HepG2 (cell line): ENCODE data around the gene HDGF. TPM values are rescaled to one million over a fixed set of nuclear protein-coding genes. Genes with fewer than 3 reads are reported as not detected.

Source experiments
- ATAC-seq: fragments of 200-7000 bp; cut with Tn5 transposase; 3 replicates; pipeline ENCODE4 v1.9.1; 2020; ENCODE audit warnings: mild to moderate bottlenecking, moderate library complexity
- BruUV-seq: library from RNA; stranded (reverse); fragments of 400-500 nt; replicated peaks from 2 replicates; lab custom pipeline; 2021; lab: Mats Ljungman, UMichigan
- CTCF ChIA-PET: fragments of 300-600 bp; formaldehyde crosslinking; extraction: SDS; loops from one replicate; lab custom pipeline; 2021; ENCODE audit warnings: low total read pairs, inconsistent platforms, low intra/inter-chr PET ratio; lab: Yijun Ruan, JAX
- POLR2A ChIA-PET: fragments of 350-600 bp; sonication (Branson Sonifier 250); formaldehyde crosslinking; loops from one replicate; lab custom pipeline; 2020; ENCODE audit warnings: antibody characterized with exemption, inconsistent platforms; lab: Yijun Ruan, JAX
- DNase-seq: peaks from one replicate; pipeline ENCODE4 v3.0.0-alpha.2; 2015; ENCODE audit warnings: low spot score
- FAIRE-seq: peaks from 3 replicates; lab custom pipeline; 2011; peaks lifted over from hg19 to GRCh38; lab: Jason Lieb, UNC
- H2AFZ ChIP-seq: one replicate; pipeline ENCODE4 v1.6.1; 2011; ENCODE audit warnings: low read length, inconsistent platforms
- H3K27ac ChIP-seq: fragments of 300-600 bp; 3 replicates; pipeline ENCODE4 v1.8.0; 2011; ENCODE audit warnings: mixed run types, mild to moderate bottlenecking, mixed read lengths, low read length, inconsistent platforms; ENCODE audit not compliant: insufficient read depth; ENCODE audit errors: extremely low read length
- H3K27me3 ChIP-seq, 2 experiments: fragments of 200-600 bp in 1 of 2; 2 replicates in 1 of 2; 3 replicates in 1 of 2; pipeline versions ENCODE4 v1.6.0 to v1.8.0; 2011; ENCODE audit warnings: low read length in 2 of 2, mild to moderate bottlenecking in 2 of 2, moderate library complexity in 2 of 2, inconsistent platforms in 1 of 2; ENCODE audit not compliant: insufficient read depth in 2 of 2, control insufficient read depth in 1 of 2
- H3K36me3 ChIP-seq, 2 experiments: fragments of 200-600 bp in 1 of 2; replicated peaks in 1 of 2; 2 replicates in 1 of 2; 3 replicates in 1 of 2; pipeline versions ENCODE4 v1.5.1 to v1.8.0; 2011; ENCODE audit warnings: low read length in 2 of 2, inconsistent platforms in 1 of 2; ENCODE audit not compliant: insufficient read depth in 2 of 2, control insufficient read depth in 1 of 2
- H3K4me1 ChIP-seq: 2 replicates; pipeline ENCODE4 v1.5.1; 2012; ENCODE audit warnings: low read length, inconsistent platforms; ENCODE audit not compliant: insufficient read depth
- H3K4me2 ChIP-seq: 2 replicates; pipeline ENCODE4 v1.6.0; 2011; ENCODE audit warnings: low read depth, low read length, inconsistent platforms
- H3K4me3 ChIP-seq, 3 experiments: fragments of 200-600 bp in 1 of 3; sonication (generic), shearing (Covaris generic) in 1 of 3; replicated peaks in 1 of 3; 2 replicates each; pipeline ENCODE4 v1.5.1; 2011 to 2016; ENCODE audit warnings: low read length in 3 of 3, inconsistent platforms in 2 of 3, low read depth in 2 of 3, mild to moderate bottlenecking in 2 of 3, control low read depth in 1 of 3, mixed read lengths in 1 of 3; ENCODE audit not compliant: insufficient read depth in 1 of 3
- H3K79me2 ChIP-seq: one replicate; pipeline ENCODE4 v1.6.1; 2011; ENCODE audit warnings: low read length, inconsistent platforms; ENCODE audit not compliant: insufficient read depth
- H3K9ac ChIP-seq: 2 replicates; pipeline ENCODE4 v1.6.0; 2011; ENCODE audit warnings: mild to moderate bottlenecking, low read depth, low read length, inconsistent platforms; ENCODE audit not compliant: insufficient read depth
- H3K9me3 ChIP-seq: 2 replicates; pipeline ENCODE4 v1.5.1; 2012; ENCODE audit warnings: mild to moderate bottlenecking, low read length
- H4K20me1 ChIP-seq: 2 replicates; pipeline ENCODE4 v1.6.0; 2011; ENCODE audit warnings: inconsistent platforms, mild to moderate bottlenecking, low read length, moderate library complexity; ENCODE audit not compliant: insufficient read depth
- FOXM1 ChIP-seq: sonication (generic); formaldehyde crosslinking; IDR thresholded peaks from 2 replicates; pipeline ENCODE4 v1.5.0; 2020; ENCODE audit warnings: missing genetic modification reagents
- KMT2A ChIP-seq: sonication (generic); formaldehyde crosslinking; IDR thresholded peaks from 2 replicates; pipeline ENCODE4 v1.4.0; 2020; ENCODE audit warnings: missing genetic modification reagents
- POLR2G ChIP-seq: fragments of 200-400 bp; formaldehyde crosslinking; IDR thresholded peaks from 2 replicates; pipeline ENCODE4 v1.6.1; 2018; ENCODE audit warnings: mild to moderate bottlenecking, low read depth, low read length, moderate library complexity
- PRMT3 ChIP-seq: sonication (generic); formaldehyde crosslinking; IDR thresholded peaks from 2 replicates; pipeline ENCODE4 v1.8.1; 2022; ENCODE audit warnings: low read depth, mild to moderate bottlenecking, moderate library complexity, missing genetic modification reagents, borderline replicate concordance
- RBM39 ChIP-seq: fragments of 200-400 bp; formaldehyde crosslinking; IDR thresholded peaks from one replicate; pipeline ENCODE4 v1.6.1; 2018; ENCODE audit warnings: antibody characterized with exemption, mild to moderate bottlenecking, low read depth, low read length; ENCODE audit not compliant: poor library complexity, severe bottlenecking
- SMAD9 ChIP-seq: sonication (generic); formaldehyde crosslinking; IDR thresholded peaks from 2 replicates; pipeline ENCODE4 v1.5.1; 2020; ENCODE audit warnings: mild to moderate bottlenecking, missing genetic modification reagents
- SP1 ChIP-seq, 2 experiments: fragments of 450-650 bp in 1 of 2; sonication (generic) in 1 of 2; formaldehyde crosslinking in 1 of 2; IDR thresholded peaks; 2 replicates each; pipeline versions ENCODE4 v1.4.0 to v1.6.1; 2016 to 2020; ENCODE audit warnings: missing genetic modification reagents in 1 of 2
- THYN1 ChIP-seq: sonication (generic); formaldehyde crosslinking; IDR thresholded peaks from 2 replicates; pipeline ENCODE4 v1.8.1; 2023; ENCODE audit warnings: low read depth, mild to moderate bottlenecking, moderate library complexity, missing genetic modification reagents, borderline replicate concordance
- TMF1 ChIP-seq: sonication (generic); formaldehyde crosslinking; IDR thresholded peaks from 2 replicates; pipeline ENCODE4 v1.8.1; 2022; ENCODE audit warnings: low read depth, missing genetic modification reagents
- ZBTB3 ChIP-seq: sonication (generic); formaldehyde crosslinking; IDR thresholded peaks from 2 replicates; pipeline ENCODE4 v1.4.0; 2020; ENCODE audit warnings: low read depth, mild to moderate bottlenecking, moderate library complexity, missing genetic modification reagents, borderline replicate concordance
- ZNF501 ChIP-seq: sonication (generic); formaldehyde crosslinking; IDR thresholded peaks from 2 replicates; pipeline ENCODE4 v1.5.1; 2020; ENCODE audit warnings: mild to moderate bottlenecking, moderate library complexity, missing genetic modification reagents
- ZNF75D ChIP-seq: sonication (generic); formaldehyde crosslinking; IDR thresholded peaks from 2 replicates; pipeline ENCODE4 v1.8.1; 2023; ENCODE audit warnings: missing genetic modification reagents, mild to moderate bottlenecking, borderline replicate concordance
- ZNF800 ChIP-seq: sonication (generic); formaldehyde crosslinking; IDR thresholded peaks from 2 replicates; pipeline ENCODE4 v1.4.0; 2020; ENCODE audit warnings: missing genetic modification reagents
- ZNF839 ChIP-seq: sonication (generic); formaldehyde crosslinking; IDR thresholded peaks from 2 replicates; pipeline ENCODE4 v1.4.0; 2020; ENCODE audit warnings: missing genetic modification reagents, mild to moderate bottlenecking, borderline replicate concordance
- ZSCAN30 ChIP-seq: sonication (generic); formaldehyde crosslinking; IDR thresholded peaks from 2 replicates; pipeline ENCODE4 v1.5.0; 2020; ENCODE audit warnings: mild to moderate bottlenecking, missing genetic modification reagents
- WGBS: methylation state at CpG from one replicate; pipeline ENCODE4 v1.1.6; 2017; ENCODE audit warnings: low lambda C conversion rate; 5-methylcytosine and 5-hydroxymethylcytosine counted together
- in situ Hi-C: cut with HindIII; loops from 2 replicates; pipeline ENCODE4 v1.10.0; 2017; ENCODE audit warnings: low pct_unique_long_range_greater_than_20kb; ENCODE audit not compliant: extremely low pct_ligation_motif_present
- intact Hi-C: fragments of 100-400 bp; cut with micrococcal nuclease; formaldehyde crosslinking; loops from one replicate; pipeline ENCODE4 v1.10.0; 2022; ENCODE audit not compliant: unreplicated experiment
- polyA plus RNA-seq, 8 experiments: library from polyadenylated mRNA; depleted of rRNA in 3 of 8; stranded (reverse) in 7 of 8; unstranded in 1 of 8; fragments of >200 nt; fragmentation: Illumina TruSeq in 4 of 8; extraction: Trizol in 4 of 8; gene quantifications; 2 replicates each; pipeline versions ENCODE4 v1.2.1 to v1.2.3, GENCODE V29; 2011 to 2016; ENCODE audit warnings: low read depth in 4 of 8, missing spikeins in 1 of 8, mixed read lengths in 1 of 8; ENCODE audit not compliant: insufficient read depth in 1 of 8
- total RNA-seq, 5 experiments: library from RNA; depleted of rRNA; stranded (reverse); fragments of >200 nt; fragmentation: Illumina TruSeq; extraction: Trizol; gene quantifications; 2 replicates each; pipeline ENCODE4 v1.2.3, GENCODE V29; 2016; ENCODE audit warnings: low read depth in 1 of 5
- TF ChIP-seq, protein P1 (sequence below): sonication (generic); formaldehyde crosslinking; IDR thresholded peaks from 2 replicates; pipeline ENCODE4 v1.8.1; 2022; ENCODE audit warnings: low read depth, mild to moderate bottlenecking, missing genetic modification reagents

HDGF gene
- total and polyA plus RNA-seq, 2 of the 13 experiments (the other 11 are each of a cell fraction or from before 2014, with no cell fraction given), result 156 to 196 TPM

DNA sequence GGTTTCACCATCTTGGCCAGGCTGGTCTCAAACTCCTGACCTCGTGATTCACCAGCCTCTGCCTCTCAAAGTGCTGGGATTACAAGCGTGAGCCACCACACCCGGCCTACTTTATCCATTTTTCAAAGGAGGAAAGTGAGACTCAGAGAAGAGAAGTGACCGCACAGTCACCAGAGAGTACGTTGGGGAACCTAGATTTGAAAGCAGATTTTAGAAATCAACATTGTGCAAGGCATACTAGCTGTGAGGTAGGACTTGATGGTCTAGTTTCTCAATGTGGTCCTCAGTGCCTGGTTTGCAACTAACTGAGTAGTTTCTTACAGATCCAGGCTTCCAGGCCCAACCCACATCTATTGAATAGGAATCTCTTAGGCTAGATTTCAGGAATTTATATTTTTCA, 14.2 kb upstream of the HDGF start:
- BruUV-seq, result no TSS peak
- intact Hi-C loops (no loop called here), in situ Hi-C loops (loop anchor here (5.0 kb wide), 1 partner anchor 38 kb away; the partner anchor contains the start of genes ISG20L2 and METTL25B)
- no peaks in the 10 kb centered on the region; a peak in 1 of 5 replicates for H3K27me3 ChIP-seq
- ChIA-PET POLR2A (interaction anchor here (1.3 to 6.5 kb wide), 5 partner anchors 9 to 308 kb away, joined by 3 to 125 read pairs (median 66); partner anchors contain the start of genes HDGF, ISG20L2, METTL25B and MRPL24), CTCF (no interaction called here)
- DNase-seq (no peak), ATAC-seq (no peak), FAIRE-seq (no peak)
- no peak overlapping the region for H3K27ac ChIP-seq
- H3K4me3 ChIP-seq, result peak overlapping the region; percentile 71 to 85 (median 77); a peak in 4 of 6 replicates
- H3K36me3 ChIP-seq, result peaks cover 3 to 8% of the 10 kb centered on the region in 2 experiments; a peak in 1 of 5 replicates
- H3K79me2 ChIP-seq, result peaks cover 37% of the 10 kb centered on the region
- peaks cover 33% of the 10 kb centered on the region for H3K4me1 ChIP-seq
- peak overlapping the region; percentile 82 for H3K9ac ChIP-seq
- H4K20me1 ChIP-seq, result peaks cover 5% of the 10 kb centered on the region; the same call in 1 of the 2 replicates
- TF ChIP-seq RBM39, result no peak
- TF ChIP-seq ZNF839 (CRISPR knock-in tag), result no peak
- no peak for TF ChIP-seq PRMT3 (CRISPR knock-in tag)
- TF ChIP-seq ZNF75D (CRISPR knock-in tag), result no peak
- TF ChIP-seq ZSCAN30 (CRISPR knock-in tag), result no peak
- no peak for TF ChIP-seq TMF1 (CRISPR knock-in tag)
- no peak for TF ChIP-seq POLR2G
- TF ChIP-seq THYN1, result no peak
- TF ChIP-seq KMT2A (CRISPR knock-in tag), result no peak
- no peak for TF ChIP-seq ZNF800
- TF ChIP-seq SMAD9 (CRISPR knock-in tag), result no peak
- TF ChIP-seq ZNF501 (CRISPR knock-in tag), result no peak
- no peak for TF ChIP-seq FOXM1
- TF ChIP-seq, protein P1, sequence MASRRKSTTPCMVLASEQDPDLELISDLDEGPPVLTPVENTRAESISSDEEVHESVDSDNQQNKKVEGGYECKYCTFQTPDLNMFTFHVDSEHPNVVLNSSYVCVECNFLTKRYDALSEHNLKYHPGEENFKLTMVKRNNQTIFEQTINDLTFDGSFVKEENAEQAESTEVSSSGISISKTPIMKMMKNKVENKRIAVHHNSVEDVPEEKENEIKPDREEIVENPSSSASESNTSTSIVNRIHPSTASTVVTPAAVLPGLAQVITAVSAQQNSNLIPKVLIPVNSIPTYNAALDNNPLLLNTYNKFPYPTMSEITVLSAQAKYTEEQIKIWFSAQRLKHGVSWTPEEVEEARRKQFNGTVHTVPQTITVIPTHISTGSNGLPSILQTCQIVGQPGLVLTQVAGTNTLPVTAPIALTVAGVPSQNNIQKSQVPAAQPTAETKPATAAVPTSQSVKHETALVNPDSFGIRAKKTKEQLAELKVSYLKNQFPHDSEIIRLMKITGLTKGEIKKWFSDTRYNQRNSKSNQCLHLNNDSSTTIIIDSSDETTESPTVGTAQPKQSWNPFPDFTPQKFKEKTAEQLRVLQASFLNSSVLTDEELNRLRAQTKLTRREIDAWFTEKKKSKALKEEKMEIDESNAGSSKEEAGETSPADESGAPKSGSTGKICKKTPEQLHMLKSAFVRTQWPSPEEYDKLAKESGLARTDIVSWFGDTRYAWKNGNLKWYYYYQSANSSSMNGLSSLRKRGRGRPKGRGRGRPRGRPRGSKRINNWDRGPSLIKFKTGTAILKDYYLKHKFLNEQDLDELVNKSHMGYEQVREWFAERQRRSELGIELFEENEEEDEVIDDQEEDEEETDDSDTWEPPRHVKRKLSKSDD (CRISPR knock-in tag), result no peak
- TF ChIP-seq ZBTB3 (CRISPR knock-in tag), result no peak
- no peak for TF ChIP-seq SP1 (IDR thresholded peaks at IDR 0.05)
- TF ChIP-seq SP1 (CRISPR knock-in tag; IDR thresholded peaks at IDR 0.05), result no peak
- no peaks in the 10 kb centered on the region for H3K9me3 ChIP-seq
- WGBS, result 89% methylated on average over 5 of the region's 5 CpGs
- no peak overlapping the region for H2AFZ ChIP-seq
- H3K4me2 ChIP-seq, result peak overlapping the region; percentile 83
